ENCODE results near the gene FAM234B. TPM values are rescaled to one million over a fixed set of nuclear protein-coding genes. Genes with fewer than 3 reads are reported as not detected.

FAM234B gene
- total and polyA plus RNA-seq, 2 experiments from 2014 or later: 9.5 to 21.1 TPM

DNA sequence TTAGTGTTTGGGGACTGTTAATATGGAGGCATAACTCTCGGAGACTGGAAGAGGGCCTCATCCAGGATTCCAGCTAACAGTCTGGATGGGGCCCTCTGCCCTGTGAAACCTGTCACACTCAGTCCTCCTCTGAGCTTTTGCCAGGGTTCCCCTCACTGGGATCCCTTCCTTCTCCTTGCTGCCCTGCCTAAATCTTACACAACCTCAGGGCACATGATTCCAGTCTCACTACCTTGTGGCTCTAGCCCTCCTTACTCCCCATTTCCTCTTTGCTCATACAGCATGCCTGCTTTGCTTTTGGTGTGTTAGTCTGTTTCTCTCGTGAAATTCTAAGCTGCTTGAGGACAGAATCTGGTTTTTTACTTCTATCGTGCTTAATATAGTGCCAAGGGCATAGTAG is 60.2 kb downstream of the FAM234B start:
- Histone ChIP-seq H3K36me3 (ENCODE audit: insufficient read depth) (no peaks in the 10 kb centered on the region), H4K20me1 (replicated peaks; ENCODE audit: insufficient read depth) (no peaks in the 10 kb centered on the region), H3K4me2 (no peak overlapping the region), H3K4me3 (no peak overlapping the region), H3K27ac (ENCODE audit: low read depth) (no peak overlapping the region), H3F3A (replicated peaks; ENCODE audit: low read depth) (peaks cover 13% of the 10 kb centered on the region), H2AFZ (no peak overlapping the region), H3K79me2 (replicated peaks; ENCODE audit: insufficient read depth) (no peaks in the 10 kb centered on the region), H3K9me2 (ENCODE audit: insufficient read depth) (no peaks in the 10 kb centered on the region; the same call in 1 of the 2 replicates), H3K4me1 (ENCODE audit: insufficient read depth) (peaks cover 28% of the 10 kb centered on the region), H3K27me3 (ENCODE audit: insufficient read depth) (no peaks in the 10 kb centered on the region)
- Mint-ChIP-seq H3K4me1 (peaks cover 28% of the 10 kb centered on the region), H3K9me3 (peaks cover 8% of the 10 kb centered on the region; the same call in 2 of the 3 replicates), H3K27ac (no peak overlapping the region), H3K36me3 (ENCODE audit: low read depth) (peaks cover 6% of the 10 kb centered on the region; the same call in 2 of the 3 replicates), H3K27me3 (ENCODE audit: insufficient read depth, low read depth, poor library complexity) (peaks cover 2% of the 10 kb centered on the region), H3K4me3 (no peak overlapping the region)
- DNase-seq (ENCODE audit: low spot score) (no peak), ATAC-seq (no peak)
- TF ChIP-seq, protein P1, sequence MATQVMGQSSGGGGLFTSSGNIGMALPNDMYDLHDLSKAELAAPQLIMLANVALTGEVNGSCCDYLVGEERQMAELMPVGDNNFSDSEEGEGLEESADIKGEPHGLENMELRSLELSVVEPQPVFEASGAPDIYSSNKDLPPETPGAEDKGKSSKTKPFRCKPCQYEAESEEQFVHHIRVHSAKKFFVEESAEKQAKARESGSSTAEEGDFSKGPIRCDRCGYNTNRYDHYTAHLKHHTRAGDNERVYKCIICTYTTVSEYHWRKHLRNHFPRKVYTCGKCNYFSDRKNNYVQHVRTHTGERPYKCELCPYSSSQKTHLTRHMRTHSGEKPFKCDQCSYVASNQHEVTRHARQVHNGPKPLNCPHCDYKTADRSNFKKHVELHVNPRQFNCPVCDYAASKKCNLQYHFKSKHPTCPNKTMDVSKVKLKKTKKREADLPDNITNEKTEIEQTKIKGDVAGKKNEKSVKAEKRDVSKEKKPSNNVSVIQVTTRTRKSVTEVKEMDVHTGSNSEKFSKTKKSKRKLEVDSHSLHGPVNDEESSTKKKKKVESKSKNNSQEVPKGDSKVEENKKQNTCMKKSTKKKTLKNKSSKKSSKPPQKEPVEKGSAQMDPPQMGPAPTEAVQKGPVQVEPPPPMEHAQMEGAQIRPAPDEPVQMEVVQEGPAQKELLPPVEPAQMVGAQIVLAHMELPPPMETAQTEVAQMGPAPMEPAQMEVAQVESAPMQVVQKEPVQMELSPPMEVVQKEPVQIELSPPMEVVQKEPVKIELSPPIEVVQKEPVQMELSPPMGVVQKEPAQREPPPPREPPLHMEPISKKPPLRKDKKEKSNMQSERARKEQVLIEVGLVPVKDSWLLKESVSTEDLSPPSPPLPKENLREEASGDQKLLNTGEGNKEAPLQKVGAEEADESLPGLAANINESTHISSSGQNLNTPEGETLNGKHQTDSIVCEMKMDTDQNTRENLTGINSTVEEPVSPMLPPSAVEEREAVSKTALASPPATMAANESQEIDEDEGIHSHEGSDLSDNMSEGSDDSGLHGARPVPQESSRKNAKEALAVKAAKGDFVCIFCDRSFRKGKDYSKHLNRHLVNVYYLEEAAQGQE (IDR thresholded peaks at IDR 0.05; ENCODE audit: unreplicated experiment): no peak
- TF ChIP-seq EZH2phosphoT487 (IDR thresholded peaks at IDR 0.05; ENCODE audit: unreplicated experiment): no peak
- TF ChIP-seq STAT1 (IDR thresholded peaks at IDR 0.05; ENCODE audit: unreplicated experiment): no peak
- TF ChIP-seq, protein P2, sequence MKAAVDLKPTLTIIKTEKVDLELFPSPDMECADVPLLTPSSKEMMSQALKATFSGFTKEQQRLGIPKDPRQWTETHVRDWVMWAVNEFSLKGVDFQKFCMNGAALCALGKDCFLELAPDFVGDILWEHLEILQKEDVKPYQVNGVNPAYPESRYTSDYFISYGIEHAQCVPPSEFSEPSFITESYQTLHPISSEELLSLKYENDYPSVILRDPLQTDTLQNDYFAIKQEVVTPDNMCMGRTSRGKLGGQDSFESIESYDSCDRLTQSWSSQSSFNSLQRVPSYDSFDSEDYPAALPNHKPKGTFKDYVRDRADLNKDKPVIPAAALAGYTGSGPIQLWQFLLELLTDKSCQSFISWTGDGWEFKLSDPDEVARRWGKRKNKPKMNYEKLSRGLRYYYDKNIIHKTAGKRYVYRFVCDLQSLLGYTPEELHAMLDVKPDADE (IDR thresholded peaks at IDR 0.05): no peak
- TF ChIP-seq ZNF114 (CRISPR knock-in tag; IDR thresholded peaks at IDR 0.05): no peak
- TF ChIP-seq, protein P3, sequence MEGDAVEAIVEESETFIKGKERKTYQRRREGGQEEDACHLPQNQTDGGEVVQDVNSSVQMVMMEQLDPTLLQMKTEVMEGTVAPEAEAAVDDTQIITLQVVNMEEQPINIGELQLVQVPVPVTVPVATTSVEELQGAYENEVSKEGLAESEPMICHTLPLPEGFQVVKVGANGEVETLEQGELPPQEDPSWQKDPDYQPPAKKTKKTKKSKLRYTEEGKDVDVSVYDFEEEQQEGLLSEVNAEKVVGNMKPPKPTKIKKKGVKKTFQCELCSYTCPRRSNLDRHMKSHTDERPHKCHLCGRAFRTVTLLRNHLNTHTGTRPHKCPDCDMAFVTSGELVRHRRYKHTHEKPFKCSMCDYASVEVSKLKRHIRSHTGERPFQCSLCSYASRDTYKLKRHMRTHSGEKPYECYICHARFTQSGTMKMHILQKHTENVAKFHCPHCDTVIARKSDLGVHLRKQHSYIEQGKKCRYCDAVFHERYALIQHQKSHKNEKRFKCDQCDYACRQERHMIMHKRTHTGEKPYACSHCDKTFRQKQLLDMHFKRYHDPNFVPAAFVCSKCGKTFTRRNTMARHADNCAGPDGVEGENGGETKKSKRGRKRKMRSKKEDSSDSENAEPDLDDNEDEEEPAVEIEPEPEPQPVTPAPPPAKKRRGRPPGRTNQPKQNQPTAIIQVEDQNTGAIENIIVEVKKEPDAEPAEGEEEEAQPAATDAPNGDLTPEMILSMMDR (conservative IDR thresholded peaks at IDR 0.05; ENCODE audit: low read depth in 2 of 2): no peak
- TF ChIP-seq ZNF331 (CRISPR knock-in tag; IDR thresholded peaks at IDR 0.05; ENCODE audit: low read depth): no peak
- TF ChIP-seq ZNF462 (CRISPR knock-in tag; IDR thresholded peaks at IDR 0.05): no peak
- TF ChIP-seq JUNB (IDR thresholded peaks at IDR 0.05; ENCODE audit: unreplicated experiment): no peak

Data from GM23338 (cell line).